ENCODE data around the gene MANBA. TPM values are rescaled to one million over a fixed set of nuclear protein-coding genes. Genes with fewer than 3 reads are reported as not detected.
"Not testable (repeated sequence)": the region's sequence is repeated elsewhere in the genome, so short reads cannot be mapped to it uniquely, and the experiment has no call there.

MANBA gene
- total RNA-seq, 3 donors from 2014 or later, result 2.6 to 4.6 (median 2.7) TPM

- ATAC-seq, result no peak
- Mint-ChIP-seq H3K27me3 (ENCODE audit: low read depth) (no peaks in the 10 kb centered on the region), H3K36me3 (ENCODE audit: insufficient read depth) (peaks cover 9% of the 10 kb centered on the region), H3K4me1 (ENCODE audit: low read depth) (peaks cover 6% of the 10 kb centered on the region), H3K9me3 (no peaks in the 10 kb centered on the region), H3K4me3 (no peak overlapping the region)
- no peak for DNase-seq
These were observed 8.8 kb downstream of the MANBA start for GRCh38 chr4:102751941-102752340.

GRCh38 chr4:102743352-102743751, 17.4 kb downstream of the MANBA start:
- H3K4me3 Mint-ChIP-seq; H3K27me3 Mint-ChIP-seq (ENCODE audit: low read depth); ATAC-seq; H3K4me1 Mint-ChIP-seq (ENCODE audit: low read depth); DNase-seq: not testable (repeated sequence)
- Mint-ChIP-seq H3K36me3 (ENCODE audit: insufficient read depth) (peaks cover 30% of the 10 kb centered on the region), H3K9me3 (peaks cover 25% of the 10 kb centered on the region)

DNA sequence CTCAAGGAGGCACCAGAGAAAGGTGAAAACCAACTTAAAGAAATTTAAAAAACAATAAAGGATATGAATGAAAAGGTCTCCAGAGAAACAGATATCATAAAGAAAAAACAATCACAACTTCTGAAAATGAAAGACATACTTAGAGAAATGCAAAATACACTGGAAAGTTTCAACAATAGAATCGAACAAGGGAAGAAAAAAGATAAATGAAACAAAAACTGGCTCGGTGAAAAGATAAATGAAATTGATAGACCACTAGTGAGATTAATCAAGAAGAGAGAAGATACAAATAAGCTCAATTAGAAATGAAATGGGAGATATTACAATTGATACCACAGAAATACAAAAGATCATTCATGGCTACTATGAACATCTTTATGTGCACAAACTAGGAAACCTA, 22.0 kb downstream of the MANBA start:
- not testable (repeated sequence) for H3K27me3 Mint-ChIP-seq (ENCODE audit: low read depth); ATAC-seq; H3K4me3 Mint-ChIP-seq; DNase-seq
- Mint-ChIP-seq H3K36me3 (ENCODE audit: insufficient read depth) (peaks cover 31% of the 10 kb centered on the region), H3K9me3 (peaks cover 25% of the 10 kb centered on the region), H3K4me1 (ENCODE audit: low read depth) (peaks cover 30% of the 10 kb centered on the region)

- no peaks in the 10 kb centered on the region for H3K27me3 Mint-ChIP-seq (ENCODE audit: low read depth)
- H3K36me3 Mint-ChIP-seq (ENCODE audit: insufficient read depth), result peaks cover 30% of the 10 kb centered on the region
- H3K9me3 Mint-ChIP-seq, result peaks cover 31% of the 10 kb centered on the region
- DNase-seq (no peak), ATAC-seq (no peak)
- H3K4me1 Mint-ChIP-seq (ENCODE audit: low read depth), result peaks cover 30% of the 10 kb centered on the region
- no peak overlapping the region for H3K4me3 Mint-ChIP-seq
These were observed 23.9 kb downstream of the MANBA start for GRCh38 chr4:102736636-102737549.

- ATAC-seq, result no peak
- no peak overlapping the region for H3K4me3 Mint-ChIP-seq
- DNase-seq, result no peak
- H3K27me3 Mint-ChIP-seq (ENCODE audit: low read depth), result no peaks in the 10 kb centered on the region
- peaks cover 27% of the 10 kb centered on the region for H3K4me1 Mint-ChIP-seq (ENCODE audit: low read depth)
- H3K36me3 Mint-ChIP-seq (ENCODE audit: insufficient read depth), result peaks cover 41% of the 10 kb centered on the region
- H3K9me3 Mint-ChIP-seq, result peaks cover 39% of the 10 kb centered on the region
These were observed 25.2 kb downstream of the MANBA start for GRCh38 chr4:102735582-102735981.

GRCh38 chr4:102734591-102735385, 26.0 kb downstream of the MANBA start:
- no peak for DNase-seq
- peak; percentile 43 to 65 for ATAC-seq
- H3K4me1 Mint-ChIP-seq (ENCODE audit: low read depth), result peaks cover 24% of the 10 kb centered on the region
- no peaks in the 10 kb centered on the region for H3K27me3 Mint-ChIP-seq (ENCODE audit: low read depth)
- no peak overlapping the region for H3K4me3 Mint-ChIP-seq
- H3K36me3 Mint-ChIP-seq (ENCODE audit: insufficient read depth), result peaks cover 46% of the 10 kb centered on the region
- peaks cover 33% of the 10 kb centered on the region for H3K9me3 Mint-ChIP-seq

DNA sequence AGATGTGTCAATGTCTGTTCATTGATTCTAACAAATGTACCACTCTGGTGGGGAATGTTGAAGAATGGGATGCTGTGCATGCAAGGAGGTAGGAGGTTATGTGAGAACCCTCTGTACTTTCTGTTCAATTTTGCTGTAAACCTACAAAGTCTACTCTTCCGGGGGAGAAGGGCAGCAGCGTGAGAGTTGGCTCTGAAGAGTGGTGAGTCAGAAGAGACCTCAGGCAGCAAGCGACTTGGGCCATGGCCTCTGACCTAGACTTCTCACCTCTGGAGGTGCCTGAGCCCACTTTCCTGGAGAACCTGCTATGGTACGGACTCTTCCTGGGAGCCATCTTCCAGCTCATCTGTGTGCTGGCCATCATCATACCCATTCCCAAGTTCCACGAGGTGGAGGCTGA, 26.7 kb downstream of the MANBA start:
- Mint-ChIP-seq H3K9me3 (peaks cover 27% of the 10 kb centered on the region), H3K4me3 (no peak overlapping the region), H3K36me3 (ENCODE audit: insufficient read depth) (peaks cover 50% of the 10 kb centered on the region), H3K27me3 (ENCODE audit: low read depth) (no peaks in the 10 kb centered on the region), H3K4me1 (ENCODE audit: low read depth) (peaks cover 24% of the 10 kb centered on the region)
- ATAC-seq (peak in 1 of 2 donors; percentile 32), DNase-seq (no peak)

- no peaks in the 10 kb centered on the region for H3K27me3 Mint-ChIP-seq (ENCODE audit: low read depth)
- no peak overlapping the region for H3K4me3 Mint-ChIP-seq
- ATAC-seq, result no peak
- peaks cover 23% of the 10 kb centered on the region for H3K4me1 Mint-ChIP-seq (ENCODE audit: low read depth)
- no peak for DNase-seq
- peaks cover 19% of the 10 kb centered on the region for H3K9me3 Mint-ChIP-seq
- H3K36me3 Mint-ChIP-seq (ENCODE audit: insufficient read depth), result peaks cover 43% of the 10 kb centered on the region
These were observed 27.7 kb downstream of the MANBA start for GRCh38 chr4:102733084-102733483.

GRCh38 chr4:102732678-102733077, 28.1 kb downstream of the MANBA start:
- Mint-ChIP-seq H3K9me3 (peaks cover 19% of the 10 kb centered on the region), H3K27me3 (ENCODE audit: low read depth) (no peaks in the 10 kb centered on the region), H3K36me3 (ENCODE audit: insufficient read depth) (peaks cover 43% of the 10 kb centered on the region), H3K4me1 (ENCODE audit: low read depth) (peaks cover 23% of the 10 kb centered on the region), H3K4me3 (no peak overlapping the region)
- DNase-seq, result no peak
- no peak for ATAC-seq

DNA sequence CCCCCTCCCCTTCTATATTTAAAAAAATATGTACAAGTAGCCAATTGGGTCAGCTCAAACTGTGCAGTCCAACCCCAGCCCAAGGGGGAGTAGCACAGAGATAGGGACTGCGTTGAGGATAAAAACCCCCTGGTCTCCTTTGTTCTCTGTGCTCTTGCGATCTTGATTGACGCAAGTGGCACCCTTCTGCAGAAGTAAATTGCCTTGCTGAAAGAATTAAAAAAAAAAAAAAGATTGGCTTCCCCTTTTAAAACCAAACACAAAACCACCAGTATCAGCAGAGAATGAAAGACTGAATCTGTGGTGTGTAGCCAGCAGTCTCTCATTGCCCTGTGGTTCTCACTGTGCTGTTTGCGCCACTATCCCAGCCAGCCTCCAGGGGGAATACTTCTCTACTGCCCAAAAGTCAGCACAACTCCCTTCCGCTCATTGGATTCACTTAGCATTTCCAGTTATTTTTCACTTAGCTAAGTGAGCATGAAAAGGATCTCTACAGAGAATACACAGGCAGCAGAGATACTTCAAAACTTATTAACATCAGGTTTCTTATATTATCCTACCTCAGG, 29.7 kb downstream of the MANBA start:
- Mint-ChIP-seq H3K27me3 (ENCODE audit: low read depth) (no peaks in the 10 kb centered on the region), H3K4me3 (no peak overlapping the region), H3K4me1 (ENCODE audit: low read depth) (peaks cover 15% of the 10 kb centered on the region), H3K9me3 (peaks cover 19% of the 10 kb centered on the region), H3K36me3 (ENCODE audit: insufficient read depth) (peaks cover 45% of the 10 kb centered on the region)
- ATAC-seq, result no peak
- no peak for DNase-seq

- DNase-seq; H3K27me3 Mint-ChIP-seq (ENCODE audit: low read depth); H3K4me3 Mint-ChIP-seq; ATAC-seq; H3K4me1 Mint-ChIP-seq (ENCODE audit: low read depth): not testable (repeated sequence)
- Mint-ChIP-seq H3K9me3 (peaks cover 19% of the 10 kb centered on the region), H3K36me3 (ENCODE audit: insufficient read depth) (peaks cover 48% of the 10 kb centered on the region)
These were observed 31.3 kb downstream of the MANBA start for GRCh38 chr4:102729486-102729885.

GRCh38 chr4:102726919-102727318, 33.8 kb downstream of the MANBA start:
- H3K4me3 Mint-ChIP-seq; ATAC-seq; H3K27me3 Mint-ChIP-seq (ENCODE audit: low read depth); H3K4me1 Mint-ChIP-seq (ENCODE audit: low read depth); DNase-seq: not testable (repeated sequence)
- Mint-ChIP-seq H3K36me3 (ENCODE audit: insufficient read depth) (peaks cover 41% of the 10 kb centered on the region), H3K9me3 (peaks cover 13% of the 10 kb centered on the region)

- no peak for DNase-seq
- Mint-ChIP-seq H3K36me3 (ENCODE audit: insufficient read depth) (peaks cover 38% of the 10 kb centered on the region), H3K27me3 (ENCODE audit: low read depth) (no peaks in the 10 kb centered on the region), H3K9me3 (peaks cover 6% of the 10 kb centered on the region), H3K4me3 (no peak overlapping the region), H3K4me1 (ENCODE audit: low read depth) (peaks cover 2% of the 10 kb centered on the region)
- ATAC-seq, result no peak
These were observed 34.7 kb downstream of the MANBA start for GRCh38 chr4:102726068-102726467.

DNA sequence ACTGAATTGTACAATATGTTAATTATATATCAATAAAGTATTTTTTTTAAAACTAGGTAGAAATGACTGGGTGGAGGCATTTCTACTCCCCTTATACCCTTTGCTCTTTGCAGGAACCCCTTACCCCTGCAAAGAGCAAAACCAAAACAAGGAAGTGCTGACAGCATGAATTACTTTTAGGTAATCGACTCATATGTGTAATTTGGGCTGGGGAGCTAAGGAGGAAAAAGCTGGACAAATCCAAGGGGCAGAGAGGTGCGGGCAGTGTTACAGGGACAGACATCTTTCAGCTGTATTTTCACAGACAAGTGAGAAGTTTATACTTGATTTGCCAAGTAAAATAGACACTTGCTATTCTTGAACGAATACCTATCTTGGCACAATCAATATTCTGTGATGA, 35.5 kb downstream of the MANBA start:
- no peak for DNase-seq
- Mint-ChIP-seq H3K36me3 (ENCODE audit: insufficient read depth) (peaks cover 30% of the 10 kb centered on the region), H3K4me3 (no peak overlapping the region), H3K9me3 (no peaks in the 10 kb centered on the region), H3K27me3 (ENCODE audit: low read depth) (no peaks in the 10 kb centered on the region), H3K4me1 (ENCODE audit: low read depth) (peaks cover 2% of the 10 kb centered on the region)
- ATAC-seq, result no peak

Data from activated T-cell treated with anti-CD3 and anti-CD28 coated beads, Interleukin-2, amount 50 U/mL, for 4 hours (primary cell).